Upper lobe of left lung (tissue), 4 donors: ENCODE data around the gene STK39.

Experiments
- CTCF ChIP-seq, 6 experiments: fragments of 450-650 bp in 4 of 6; fragments of 200-600 bp in 2 of 6; sonication (generic) in 2 of 6; IDR thresholded peaks; one replicate each; pipeline ENCODE4 v1.5.1; 2016 to 2019; ENCODE audit warnings: antibody characterized with exemption in 6 of 6
- POLR2A ChIP-seq, 4 donors: fragments of 450-650 bp; IDR thresholded peaks; one replicate each; pipeline ENCODE4 v1.5.1; 2016 to 2017; ENCODE audit warnings: antibody characterized with exemption in 4 of 4, mild to moderate bottlenecking in 2 of 4
- POLR2AphosphoS5 ChIP-seq, 2 donors: sonication (generic); formaldehyde crosslinking; IDR thresholded peaks; one replicate each; pipeline ENCODE4 v1.5.1; 2017; ENCODE audit warnings: antibody characterized with exemption in 2 of 2

- TF ChIP-seq CTCF (IDR thresholded peaks at IDR 0.05): no peak
- no peak for TF ChIP-seq POLR2AphosphoS5 (IDR thresholded peaks at IDR 0.05)
- no peak for TF ChIP-seq POLR2A (IDR thresholded peaks at IDR 0.05)
These were observed 160.5 kb downstream of the STK39 start for GRCh38 chr2:168086851-168087250.
